ENCODE data around the gene ANKRD29.

The ANKRD29 gene

GRCh38 chr18:23627321-23627720 is 35.4 kb downstream of the ANKRD29 start:
- no peak for TF ChIP-seq CTCF (IDR thresholded peaks at IDR 0.05; ENCODE audit: insufficient read depth, low read length, poor library complexity, severe bottlenecking)
- Histone ChIP-seq H3K36me3 (ENCODE audit: control insufficient read depth, insufficient read depth, low read length) (no peaks in the 10 kb centered on the region), H3K27me3 (replicated peaks; ENCODE audit: control insufficient read depth, insufficient read depth, low read length) (no peaks in the 10 kb centered on the region), H3K4me3 (replicated peaks; ENCODE audit: low read depth, low read length) (no peak overlapping the region)
- no peak for DNase-seq (ENCODE audit: extremely low read depth, insufficient read length)

- DNase-seq (ENCODE audit: extremely low read depth, insufficient read length) = no peak
- Histone ChIP-seq H3K27me3 (replicated peaks; ENCODE audit: control insufficient read depth, insufficient read depth, low read length) (no peaks in the 10 kb centered on the region), H3K36me3 (ENCODE audit: control insufficient read depth, insufficient read depth, low read length) (no peaks in the 10 kb centered on the region), H3K4me3 (replicated peaks; ENCODE audit: low read depth, low read length) (no peak overlapping the region)
- no peak for TF ChIP-seq CTCF (IDR thresholded peaks at IDR 0.05; ENCODE audit: insufficient read depth, low read length, poor library complexity, severe bottlenecking)
These were observed 36.0 kb downstream of the ANKRD29 start for GRCh38 chr18:23626451-23627279.

- no peak for DNase-seq (ENCODE audit: extremely low read depth, insufficient read length)
- H3K27me3 ChIP-seq (replicated peaks; ENCODE audit: control insufficient read depth, insufficient read depth, low read length) = no peaks in the 10 kb centered on the region
- no peaks in the 10 kb centered on the region for H3K36me3 ChIP-seq (ENCODE audit: control insufficient read depth, insufficient read depth, low read length)
- H3K4me3 ChIP-seq (replicated peaks; ENCODE audit: low read depth, low read length) = no peak overlapping the region
- no peak for TF ChIP-seq CTCF (IDR thresholded peaks at IDR 0.05; ENCODE audit: insufficient read depth, low read length, poor library complexity, severe bottlenecking)
These were observed 39.7 kb downstream of the ANKRD29 start for GRCh38 chr18:23623040-23623439.

GRCh38 chr18:23619388-23619881 is 43.3 kb downstream of the ANKRD29 start:
- H3K27me3 ChIP-seq (replicated peaks; ENCODE audit: control insufficient read depth, insufficient read depth, low read length) = no peaks in the 10 kb centered on the region
- peak; percentile 6 for TF ChIP-seq CTCF (IDR thresholded peaks at IDR 0.05; ENCODE audit: insufficient read depth, low read length, poor library complexity, severe bottlenecking)
- H3K4me3 ChIP-seq (replicated peaks; ENCODE audit: low read depth, low read length) = peak overlapping the region; percentile 43
- DNase-seq (ENCODE audit: extremely low read depth, insufficient read length) = peak; percentile 65
- H3K36me3 ChIP-seq (ENCODE audit: control insufficient read depth, insufficient read depth, low read length) = no peaks in the 10 kb centered on the region

- peak; percentile 67 for DNase-seq (ENCODE audit: extremely low read depth, insufficient read length)
- peak overlapping the region; percentile 43 for H3K4me3 ChIP-seq (replicated peaks; ENCODE audit: low read depth, low read length)
- H3K27me3 ChIP-seq (replicated peaks; ENCODE audit: control insufficient read depth, insufficient read depth, low read length) = no peaks in the 10 kb centered on the region
- H3K36me3 ChIP-seq (ENCODE audit: control insufficient read depth, insufficient read depth, low read length) = no peaks in the 10 kb centered on the region
- peak; percentile 25 for TF ChIP-seq CTCF (IDR thresholded peaks at IDR 0.05; ENCODE audit: insufficient read depth, low read length, poor library complexity, severe bottlenecking)
These were observed 43.8 kb downstream of the ANKRD29 start for GRCh38 chr18:23618862-23619387.
